GM19397 (cell line): Measurements from ENCODE around the gene ZNF764.

Experiments used
- ATAC-seq: cut with Tn5 transposase; IDR thresholded peaks from one replicate; pipeline ENCODE4 v1.9.1; 2021; ENCODE audit warnings: mild to moderate bottlenecking, moderate library complexity; ENCODE audit not compliant: unreplicated experiment

ZNF764 gene

GRCh38 chr16:30570636-30571444, 12.7 kb upstream of the ZNF764 start:
- no peak for ATAC-seq

DNA sequence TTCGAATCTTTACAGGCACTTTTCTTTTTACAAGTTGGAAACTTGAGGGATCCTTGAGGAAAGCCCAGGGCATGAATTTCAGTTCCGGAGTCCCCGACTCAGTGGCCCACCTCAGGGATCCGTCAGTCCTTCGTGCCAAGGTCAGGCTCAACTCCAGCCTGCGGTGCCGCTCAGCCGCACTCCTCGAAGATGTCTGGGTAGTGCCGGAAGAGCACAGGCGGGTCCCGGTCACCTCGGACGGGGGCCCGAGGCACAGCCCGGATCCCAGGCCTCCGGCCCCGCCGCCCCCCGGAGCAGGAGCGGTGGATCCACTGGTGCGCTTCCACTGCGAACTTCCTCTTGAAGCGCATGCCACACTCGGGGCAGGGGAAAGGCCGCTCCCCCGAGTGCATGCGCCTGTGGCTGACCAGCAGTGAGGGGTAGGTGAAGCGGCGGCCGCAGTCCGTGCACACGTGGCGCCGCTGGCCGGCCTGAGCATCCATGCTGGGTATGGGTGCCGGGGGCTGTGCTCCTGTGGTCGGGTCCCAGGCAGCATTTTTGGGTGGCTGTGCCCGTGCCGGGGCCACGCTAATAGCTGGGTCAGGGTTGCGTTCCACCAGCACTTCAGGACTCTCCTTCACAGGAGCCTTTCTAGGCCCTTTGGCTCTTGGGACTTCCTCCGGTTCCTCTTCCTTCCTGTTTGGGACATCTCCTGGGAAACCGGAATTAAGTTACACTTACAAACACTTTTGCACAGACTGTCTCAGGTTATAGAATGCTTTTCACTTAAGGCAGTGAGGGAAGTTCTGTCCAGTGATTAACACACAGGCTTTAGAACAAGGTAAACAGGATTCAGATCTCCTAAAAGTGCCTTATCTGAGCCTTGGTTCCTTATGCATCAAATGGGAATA, 11.8 kb upstream of the ZNF764 start:
- ATAC-seq = no peak

GRCh38 chr16:30569281-30569680, 11.1 kb upstream of the ZNF764 start:
- ATAC-seq = no peak

DNA sequence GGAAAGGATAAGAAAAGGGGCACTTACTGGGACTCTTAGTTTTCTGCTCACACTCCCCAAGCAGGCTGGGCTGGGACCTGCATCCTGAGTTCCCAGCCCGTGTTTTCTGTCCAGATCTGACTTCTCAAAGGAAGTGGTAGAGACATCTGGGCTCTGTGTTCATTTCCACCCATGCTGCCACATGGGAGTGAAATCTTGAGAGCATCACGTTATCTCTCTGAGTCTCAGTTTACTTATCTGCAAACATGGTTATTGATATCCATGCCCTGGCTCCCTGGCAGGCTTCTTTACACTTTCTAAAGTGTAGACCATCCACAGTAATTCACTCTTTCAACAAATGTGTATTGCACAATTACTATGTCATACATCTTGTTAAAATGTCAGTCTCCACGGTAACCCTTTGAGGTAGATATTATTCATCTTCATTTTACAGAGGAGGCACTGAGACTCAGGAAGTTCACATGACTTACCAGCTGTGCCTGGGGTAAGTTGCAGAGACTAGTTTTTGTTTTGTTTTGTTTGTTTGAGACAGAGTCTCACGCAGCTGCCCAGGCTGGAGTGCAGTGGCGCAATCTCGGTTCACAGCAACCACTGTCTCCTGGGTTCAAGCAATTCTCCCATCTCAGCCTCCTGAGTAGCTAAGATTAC, 9.9 kb upstream of the ZNF764 start:
- no peak for ATAC-seq

- ATAC-seq = no peak
Observed at GRCh38 chr16:30567160-30567990, 9.2 kb upstream of the ZNF764 start.

DNA sequence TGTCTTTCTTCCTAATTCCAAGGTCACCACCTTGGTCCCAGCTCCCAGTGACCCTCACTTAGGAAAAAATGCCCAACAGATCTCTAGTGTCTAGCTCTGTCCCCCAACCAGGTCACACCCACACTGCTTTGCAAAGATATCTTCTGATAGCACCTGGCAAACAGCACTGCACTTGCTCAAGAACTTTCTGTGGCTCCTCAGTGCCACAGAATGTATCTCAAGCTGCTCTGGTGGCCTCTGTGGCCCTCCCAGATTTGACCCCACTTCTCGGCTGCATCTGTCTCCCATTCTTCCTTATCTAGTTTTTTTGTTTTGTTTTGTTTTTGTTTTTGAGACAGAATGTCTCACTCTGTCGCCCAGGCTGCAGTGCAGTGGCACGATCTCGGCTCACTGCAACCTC, 8.4 kb upstream of the ZNF764 start:
- ATAC-seq = no peak

DNA sequence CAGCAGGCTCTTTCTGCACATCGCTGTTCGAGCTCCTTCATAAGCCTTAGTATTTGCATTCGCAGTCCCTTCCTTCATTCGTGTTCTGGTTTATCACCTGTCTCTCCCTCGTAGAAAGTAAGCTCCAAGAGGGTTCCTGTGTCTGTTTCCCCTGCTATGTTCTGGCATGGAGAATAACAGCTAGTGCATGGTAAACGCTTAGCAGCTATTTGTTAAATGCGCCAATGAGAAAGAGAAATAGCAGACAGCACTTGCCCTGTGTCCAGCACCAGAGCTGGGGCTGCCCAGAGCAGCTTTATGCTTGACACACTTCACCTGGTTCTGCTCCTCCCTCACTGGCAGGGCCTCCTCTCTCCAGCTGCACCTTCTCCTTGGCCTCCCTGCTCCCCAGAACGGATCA, 7.8 kb upstream of the ZNF764 start:
- ATAC-seq = no peak

DNA sequence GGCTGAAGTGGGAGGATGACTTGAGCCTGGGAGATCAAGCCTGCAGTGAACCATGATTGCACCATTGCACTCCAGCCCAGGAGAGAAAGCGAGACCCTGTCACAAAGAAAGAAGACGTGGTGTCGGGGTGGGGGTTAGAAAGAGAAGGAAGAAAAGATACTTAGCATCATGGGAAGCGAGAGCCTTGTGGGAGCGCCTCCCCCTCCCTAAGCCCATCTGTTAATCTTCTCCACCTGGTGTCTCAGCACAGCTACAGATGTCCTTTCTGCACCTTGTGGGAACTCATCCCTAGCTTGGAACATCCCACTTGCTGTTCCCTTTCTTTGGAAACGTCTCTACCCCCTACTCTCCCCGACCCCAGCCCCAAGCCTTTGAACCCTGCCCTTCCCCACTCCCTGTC, 7.4 kb upstream of the ZNF764 start:
- no peak for ATAC-seq

DNA sequence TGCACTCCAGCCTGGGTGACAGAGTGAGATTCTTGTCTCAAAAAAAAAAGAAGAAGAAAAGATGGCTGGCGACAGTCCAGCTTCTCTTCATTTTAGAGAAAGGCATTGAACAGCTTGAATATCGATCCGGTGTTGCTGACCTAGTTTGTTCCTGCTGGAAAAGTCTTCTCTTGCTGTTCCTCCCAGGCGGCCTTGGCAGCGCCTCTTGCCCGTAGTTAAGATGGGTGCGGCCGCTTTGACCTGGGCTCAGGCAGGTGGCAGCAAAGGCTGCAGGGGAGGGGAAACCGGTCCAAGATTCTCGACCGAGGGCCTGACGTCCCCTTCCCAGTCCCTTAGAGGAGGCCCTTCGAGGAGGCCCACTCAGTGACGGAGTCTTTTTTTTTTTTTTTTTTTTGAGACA, 3.8 kb upstream of the ZNF764 start:
- no peak for ATAC-seq

- no peak for ATAC-seq
Observed at GRCh38 chr16:30561089-30561816, 3.1 kb upstream of the ZNF764 start.

- no peak for ATAC-seq
Observed at GRCh38 chr16:30559690-30560089, 1.5 kb upstream of the ZNF764 start.

- ATAC-seq = no peak
Observed at GRCh38 chr16:30558789-30559377, 709 bp upstream of the ZNF764 start.

DNA sequence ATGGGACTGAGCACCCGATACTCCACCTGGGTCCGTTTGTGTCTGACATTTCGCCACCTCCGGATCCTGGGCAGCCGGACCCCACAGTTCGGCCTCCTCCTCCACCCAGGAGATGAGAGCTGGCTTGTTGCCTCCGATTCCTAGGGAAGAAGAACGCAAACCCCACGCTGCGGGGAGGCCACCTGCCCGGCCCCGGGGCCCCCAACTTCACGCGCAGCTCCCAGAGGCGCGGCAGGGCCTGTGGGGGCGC, 542 bp downstream of the ZNF764 start:
- ATAC-seq = no peak

DNA sequence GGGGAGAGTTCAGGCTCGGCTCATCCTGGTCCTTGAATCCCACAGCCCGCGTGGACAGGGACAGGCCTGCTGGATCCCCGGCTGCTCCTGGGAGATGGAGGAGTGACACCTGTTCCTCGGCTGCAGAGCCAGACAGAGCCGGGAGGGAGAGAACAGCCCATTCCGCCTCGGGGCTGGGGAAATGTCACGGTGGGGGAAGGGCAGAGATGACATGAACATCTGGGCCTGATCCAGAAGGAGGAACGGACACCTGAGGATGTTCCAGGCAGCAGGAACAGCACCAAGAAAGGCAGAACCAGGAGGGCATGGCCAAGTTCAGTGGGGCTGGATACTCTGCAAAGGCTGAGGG, 2.1 kb downstream of the ZNF764 start:
- ATAC-seq = no peak

DNA sequence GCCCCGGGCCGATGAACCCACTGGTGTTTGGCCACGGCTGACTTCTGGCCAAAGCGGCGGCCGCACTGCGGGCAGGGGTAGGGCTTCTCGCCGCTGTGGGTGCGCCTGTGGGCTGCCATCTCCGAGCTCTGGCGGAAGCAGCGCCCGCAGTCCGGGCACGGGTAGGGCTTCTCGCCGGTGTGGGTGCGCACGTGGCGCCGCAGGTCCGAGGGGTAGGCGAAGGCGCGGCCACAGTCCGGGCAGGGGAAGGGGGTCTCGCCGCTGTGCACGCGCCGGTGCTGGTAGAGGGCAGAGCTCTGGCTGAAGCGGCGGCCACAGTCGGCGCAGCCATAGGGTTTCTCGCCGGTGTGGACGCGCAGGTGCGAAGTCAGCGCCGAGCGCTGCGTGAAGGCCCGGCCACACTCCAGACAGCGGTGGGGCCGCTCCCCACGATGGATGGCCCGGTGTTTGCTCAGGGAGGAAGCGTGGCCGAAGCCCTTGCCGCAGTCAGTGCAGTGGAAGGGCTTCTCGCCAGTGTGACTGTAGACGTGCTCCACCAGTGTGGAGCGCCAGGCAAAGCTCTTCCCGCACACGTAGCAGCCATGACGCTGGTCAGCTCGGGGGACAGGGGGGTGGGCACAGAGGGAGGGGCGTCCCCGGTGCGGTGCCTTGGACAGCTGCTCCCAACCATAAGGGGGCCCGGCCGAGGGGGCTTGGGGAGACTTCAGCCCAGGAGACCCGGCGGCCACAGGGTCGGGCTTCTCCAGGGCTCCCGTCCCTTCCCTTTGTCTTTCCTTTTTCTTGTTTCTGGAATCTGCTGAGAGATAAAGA, 2.7 kb downstream of the ZNF764 start:
- ATAC-seq = no peak

- no peak for ATAC-seq
Observed at GRCh38 chr16:30554557-30555314, 3.4 kb downstream of the ZNF764 start.

DNA sequence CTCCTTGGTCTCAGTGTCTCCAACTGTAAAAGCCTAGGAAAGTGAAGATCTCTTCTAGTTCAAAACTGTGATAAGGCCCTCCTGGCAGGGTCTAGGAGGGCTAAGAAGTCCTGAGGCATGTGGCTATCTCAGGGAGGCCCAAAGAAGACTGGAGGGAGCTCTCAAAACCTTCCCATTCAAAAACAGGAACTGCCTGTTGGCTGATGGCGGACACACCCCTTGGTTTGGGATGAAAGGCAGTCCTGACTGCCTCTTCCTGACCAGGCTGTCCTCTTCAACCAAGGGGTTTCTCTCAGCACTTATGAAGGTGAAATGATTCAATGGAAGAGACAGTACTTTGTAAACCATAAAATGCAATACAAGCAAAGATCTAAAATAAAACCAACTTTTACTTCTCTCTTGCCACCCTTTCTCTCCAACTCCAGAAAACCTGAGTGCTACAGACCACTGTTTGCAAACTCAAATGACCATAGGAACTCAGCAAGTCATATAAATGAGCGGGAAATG, 4.7 kb downstream of the ZNF764 start:
- no peak for ATAC-seq

DNA sequence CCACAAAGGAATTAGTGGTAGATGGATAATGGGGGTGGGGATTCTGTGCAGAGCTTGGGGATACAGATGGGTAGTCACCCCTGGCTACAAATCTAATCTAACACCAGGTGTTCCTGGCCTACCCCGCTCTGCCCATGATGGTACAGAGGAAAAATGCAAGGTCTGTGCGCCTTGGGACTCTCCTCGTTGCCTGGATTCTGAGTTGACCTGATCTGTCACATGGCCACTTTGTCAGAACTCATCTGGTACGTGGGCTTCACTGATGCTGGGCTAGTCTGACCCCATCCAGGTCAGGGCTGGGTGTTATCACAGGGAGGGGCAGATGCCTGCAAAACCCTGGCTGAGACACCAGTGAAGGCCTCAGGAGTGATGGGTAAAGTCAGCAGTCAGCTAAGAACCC, 5.2 kb downstream of the ZNF764 start:
- ATAC-seq = no peak
